ENCODE results near the gene RHOF.

RHOF gene

GRCh38 chr12:121804417-121805111, 11.1 kb upstream of the RHOF start:
- peak in 9 of 14 donors; percentile 10 to 72 (median 38) for DNase-seq

- peak in 10 of 14 donors; percentile 26 to 78 (median 62) for DNase-seq
These were observed 10.5 kb upstream of the RHOF start, which contains the start of gene SETD1B for GRCh38 chr12:121803861-121804416. TSS of gene SETD1B (plus strand) at chr12:121804009. CDS start at chr12:121804738, 729 bp downstream.

- peak; percentile 49 to 100 (median 96) for DNase-seq
These were observed 9.6 kb upstream of the RHOF start for GRCh38 chr12:121802843-121803698.

- DNase-seq = no peak
These were observed 9.0 kb upstream of the RHOF start for GRCh38 chr12:121802485-121802842.

GRCh38 chr12:121801595-121802484, 8.4 kb upstream of the RHOF start:
- peak in 10 of 14 donors; percentile 15 to 75 (median 54) for DNase-seq

DNA sequence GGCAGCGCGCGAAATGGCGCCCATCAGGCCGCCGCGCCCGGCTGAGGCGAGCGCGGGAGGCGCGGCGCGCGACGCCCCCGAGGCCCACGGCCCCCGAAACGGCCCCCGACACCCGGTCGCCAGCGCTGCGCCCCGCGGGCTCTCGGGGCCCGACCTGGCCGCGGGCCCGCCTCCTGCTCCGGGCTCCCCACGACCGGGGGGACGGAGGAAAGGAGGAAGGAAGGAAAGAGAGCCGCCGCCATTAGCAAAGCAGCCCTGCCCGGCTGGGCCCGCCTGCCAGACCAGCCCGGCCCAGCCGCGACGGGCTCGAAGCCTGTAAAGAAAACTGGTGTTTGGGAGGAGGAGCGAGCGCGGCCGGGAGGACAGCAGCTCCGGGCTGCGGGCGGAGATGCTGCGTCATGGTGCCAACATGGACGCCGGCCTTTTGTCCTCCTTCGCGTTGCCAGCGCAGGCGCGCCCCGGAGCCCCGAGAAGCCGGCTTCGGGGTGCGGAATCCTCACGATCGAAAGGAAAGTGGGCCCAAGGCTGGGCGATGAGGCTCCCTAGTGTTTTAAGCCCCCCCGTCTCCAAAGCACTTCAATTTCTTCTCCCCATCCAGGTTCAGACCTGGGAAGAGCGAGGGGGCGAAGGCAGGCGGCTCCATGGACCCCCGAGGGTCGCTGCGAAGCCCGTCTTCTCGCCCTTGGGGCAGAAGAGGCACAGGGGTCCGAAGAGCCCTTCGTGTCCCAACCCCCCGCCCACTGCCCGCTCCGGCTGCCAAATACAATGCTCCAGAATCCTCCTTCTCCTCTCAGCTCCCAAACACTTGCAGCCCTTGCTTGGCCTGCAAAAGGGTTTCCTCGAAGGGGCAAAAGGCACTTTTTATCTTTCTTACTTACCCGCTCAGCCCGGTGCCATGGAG, 7.5 kb upstream of the RHOF start:
- peak in 12 of 14 donors; percentile 48 to 88 (median 64) for DNase-seq

GRCh38 chr12:121799842-121800693, 6.6 kb upstream of the RHOF start:
- DNase-seq = peak in 12 of 14 donors; percentile 43 to 87 (median 70)

DNA sequence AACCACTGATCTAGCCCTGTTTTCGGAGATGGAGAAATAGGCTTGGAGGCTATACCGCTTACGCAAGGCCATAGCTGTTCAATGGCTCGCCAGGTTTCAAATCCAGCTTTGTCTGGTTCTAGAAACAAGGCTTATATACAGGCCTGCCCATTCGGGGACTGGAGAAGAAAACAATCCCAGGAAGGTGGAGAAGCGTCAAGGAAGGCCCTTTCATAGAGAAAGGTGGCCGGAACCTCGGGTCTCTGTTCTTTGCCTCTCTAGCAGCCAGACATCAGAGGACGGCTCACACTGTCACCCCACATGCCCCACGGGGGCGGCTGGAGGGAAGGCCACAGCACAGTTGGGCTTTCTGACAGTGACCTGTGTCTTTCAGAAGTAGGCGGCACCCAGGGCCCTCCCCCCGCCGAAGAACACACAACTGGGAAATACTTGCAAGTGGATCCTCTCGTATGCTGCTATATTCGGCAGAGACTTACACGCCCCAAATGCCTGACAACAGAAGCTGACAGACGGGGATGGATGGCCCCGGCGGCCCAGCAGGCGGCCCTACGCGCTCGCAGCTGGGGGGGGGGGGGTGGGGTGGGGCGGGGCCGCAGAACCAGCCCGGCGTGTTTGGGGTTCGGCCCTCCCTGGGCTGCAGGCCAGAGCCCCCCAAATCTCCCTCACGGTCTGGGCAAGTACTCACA, 5.8 kb upstream of the RHOF start:
- peak in 12 of 14 donors; percentile 31 to 77 (median 67) for DNase-seq

- peak in 3 of 14 donors; percentile 32 to 37 (median 36) for DNase-seq
These were observed 5.3 kb upstream of the RHOF start for GRCh38 chr12:121798787-121799155.

- peak in 11 of 14 donors; percentile 20 to 69 (median 53) for DNase-seq
These were observed 4.7 kb upstream of the RHOF start for GRCh38 chr12:121797937-121798786.

GRCh38 chr12:121796855-121797751, 3.6 kb upstream of the RHOF start:
- DNase-seq = peak in 13 of 14 donors; percentile 39 to 88 (median 64)

DNA sequence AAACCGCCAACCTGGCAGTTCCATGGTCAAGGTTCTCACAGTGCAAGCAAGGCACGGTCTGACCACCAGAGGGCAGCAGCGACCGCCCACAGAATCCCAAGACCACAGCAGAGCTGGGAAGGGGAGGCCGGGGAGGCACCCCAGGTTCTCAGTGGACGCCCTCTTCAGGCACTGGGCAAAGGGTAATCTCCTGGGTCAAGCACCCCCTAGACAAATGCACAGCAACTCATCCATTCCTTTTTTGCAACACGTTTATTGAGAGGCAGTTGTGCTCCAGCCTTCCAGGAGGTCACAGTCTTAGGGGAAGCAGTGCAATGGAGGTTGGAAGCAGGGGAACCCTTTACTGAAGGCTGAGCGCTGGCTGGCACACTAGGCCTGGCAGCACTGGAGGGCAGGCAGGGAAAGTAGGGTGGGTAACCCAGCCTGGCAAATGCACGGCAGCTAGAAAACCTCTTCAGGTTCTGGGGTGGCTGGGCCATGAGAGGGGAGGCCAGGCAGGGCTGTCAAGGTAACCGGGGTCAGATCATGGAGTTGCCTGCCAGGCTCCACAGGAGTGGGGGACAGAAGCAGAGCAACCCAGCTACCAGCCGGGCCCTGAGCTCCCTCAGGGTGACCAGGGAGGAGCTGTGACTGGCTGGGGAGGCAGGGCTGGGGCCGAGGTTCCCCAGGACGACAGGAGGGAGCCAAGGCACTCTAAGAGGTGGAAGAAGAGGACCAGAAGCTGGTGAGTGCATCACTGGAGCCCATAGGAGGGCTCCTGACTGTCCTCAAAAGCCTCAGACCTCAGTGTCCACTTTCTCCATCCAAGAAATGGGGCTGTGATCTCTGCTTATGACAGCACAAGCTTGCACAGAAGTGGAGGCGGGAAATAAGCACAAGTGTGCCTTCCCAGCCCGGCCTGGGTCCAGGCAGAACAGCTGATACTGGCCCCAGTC, 1.8 kb upstream of the RHOF start:
- DNase-seq = peak in 13 of 14 donors; percentile 23 to 85 (median 79)

GRCh38 chr12:121794534-121795033, 1.1 kb upstream of the RHOF start:
- DNase-seq = peak in 2 of 14 donors; percentile 54 to 75

DNA sequence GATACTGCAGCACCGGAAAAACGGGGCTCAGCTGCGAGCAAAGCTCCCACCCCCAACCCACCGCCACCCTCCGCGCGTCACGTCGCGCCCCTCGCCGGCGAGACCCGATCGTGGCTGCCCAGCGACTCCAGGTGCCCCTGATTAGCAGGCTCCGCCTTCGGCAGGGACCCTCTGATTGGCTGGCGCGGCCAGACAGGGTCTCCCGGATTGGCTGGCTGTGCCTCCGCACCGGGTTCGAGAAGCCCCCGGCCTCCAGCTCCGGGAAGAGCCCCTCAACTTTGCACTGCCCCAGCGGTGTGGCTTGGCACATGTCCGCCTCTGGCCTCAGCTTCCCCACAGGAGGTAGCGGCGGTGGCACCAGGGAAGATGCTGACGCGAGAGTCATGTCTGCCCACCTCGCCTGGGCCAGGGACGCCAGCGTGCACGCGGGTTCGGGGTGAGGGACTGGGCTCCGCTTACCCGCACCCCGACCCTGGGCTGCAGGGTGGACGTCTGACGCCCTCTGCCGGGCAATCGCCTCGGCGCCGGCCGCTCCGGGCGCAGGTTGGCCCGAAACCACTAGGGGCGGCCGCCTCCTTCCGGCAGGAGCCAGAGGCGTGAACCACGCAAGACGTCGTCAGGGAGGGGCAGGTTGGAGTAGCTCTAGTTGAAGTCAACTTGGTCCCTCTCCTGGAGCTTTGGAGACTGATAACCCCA, 498 bp upstream of the RHOF start:
- peak in 12 of 14 donors; percentile 47 to 91 (median 76) for DNase-seq

Data from C1 segment of cervical spinal cord (tissue), 14 donors.